SK-N-SH treated with all-trans-retinoic acid at 6 μM for 48 hours (cell line): ENCODE measurements around the gene MIPOL1.

Source experiments
- ATAC-seq: fragments of 200-7000 bp; cut with Tn5 transposase; 3 replicates; pipeline ENCODE4 v1.9.1; 2020; ENCODE audit warnings: mild to moderate bottlenecking, moderate library complexity
- ARNTL ChIP-seq: fragments of 450-650 bp; formaldehyde crosslinking; IDR thresholded peaks from 2 replicates; pipeline ENCODE4 v1.5.0; 2020; ENCODE audit warnings: low read depth, mild to moderate bottlenecking, moderate library complexity, borderline replicate concordance
- BACH2 ChIP-seq: fragments of 250-450 bp; sonication (Bioruptor Pico); IDR thresholded peaks from 2 replicates; pipeline ENCODE4 v1.9.0; 2021; ENCODE audit warnings: mild to moderate bottlenecking, borderline replicate concordance
- CREB5 ChIP-seq: fragments of 250-450 bp; sonication (Bioruptor Pico); IDR thresholded peaks from 2 replicates; pipeline ENCODE4 v1.5.1; 2020; ENCODE audit warnings: low read depth, mild to moderate bottlenecking, moderate library complexity
- ISL1 ChIP-seq: fragments of 250-450 bp; sonication (Bioruptor Pico); IDR thresholded peaks from 2 replicates; pipeline ENCODE4 v2.1.2; 2022; ENCODE audit warnings: mild to moderate bottlenecking, moderate library complexity
- OSR1 ChIP-seq: fragments of 250-450 bp; sonication (Bioruptor Pico); IDR thresholded peaks from 2 replicates; pipeline ENCODE4 v1.8.0; 2022; ENCODE audit warnings: moderate library complexity, mild to moderate bottlenecking, inconsistent platforms
- PPARA ChIP-seq: fragments of 250-450 bp; sonication (Bioruptor Pico); IDR thresholded peaks from 2 replicates; pipeline ENCODE4 v1.5.0; 2020; ENCODE audit warnings: mild to moderate bottlenecking, borderline replicate concordance
- RARB ChIP-seq: fragments of 250-450 bp; sonication (Bioruptor Pico); IDR thresholded peaks from 2 replicates; pipeline ENCODE4 v1.8.0; 2021; ENCODE audit warnings: mild to moderate bottlenecking, moderate library complexity
- TCF4 ChIP-seq: fragments of 250-450 bp; sonication (Bioruptor Pico); IDR thresholded peaks from 2 replicates; pipeline ENCODE4 v1.8.0; 2021; ENCODE audit warnings: mild to moderate bottlenecking, moderate library complexity, borderline replicate concordance
- TOX ChIP-seq: fragments of 250-450 bp; sonication (Bioruptor Pico); IDR thresholded peaks from 2 replicates; pipeline ENCODE4 v1.8.0; 2021; ENCODE audit warnings: mild to moderate bottlenecking, moderate library complexity, borderline replicate concordance
- ZC3H10 ChIP-seq: fragments of 250-450 bp; sonication (Bioruptor Pico); IDR thresholded peaks from 2 replicates; pipeline ENCODE4 v1.5.1; 2021; ENCODE audit warnings: mild to moderate bottlenecking, moderate library complexity
- ZFP3 ChIP-seq: fragments of 250-450 bp; sonication (Bioruptor Pico); IDR thresholded peaks from 2 replicates; pipeline ENCODE4 v1.5.0; 2020; ENCODE audit warnings: mild to moderate bottlenecking, moderate library complexity
- ZFP30 ChIP-seq: fragments of 450-650 bp; formaldehyde crosslinking; IDR thresholded peaks from 2 replicates; pipeline ENCODE4 v1.5.0; 2022; ENCODE audit warnings: mild to moderate bottlenecking, moderate library complexity
- ZNF565 ChIP-seq: fragments of 450-650 bp; formaldehyde crosslinking; conservative IDR thresholded peaks from 2 replicates; pipeline ENCODE4 v1.5.0; 2020; ENCODE audit warnings: low read depth, mild to moderate bottlenecking, moderate library complexity
- ZNF8 ChIP-seq: fragments of 450-650 bp; formaldehyde crosslinking; IDR thresholded peaks from 2 replicates; pipeline ENCODE4 v1.5.0; 2020; ENCODE audit warnings: mild to moderate bottlenecking, moderate library complexity
- TF ChIP-seq, protein P1 (sequence below): fragments of 250-450 bp; sonication (Bioruptor Pico); IDR thresholded peaks from 2 replicates; pipeline ENCODE4 v1.5.1; 2021; ENCODE audit warnings: mild to moderate bottlenecking, moderate library complexity
- TF ChIP-seq, protein P2 (sequence below): fragments of 250-450 bp; sonication (Bioruptor Pico); IDR thresholded peaks from 2 replicates; pipeline ENCODE4 v1.8.0; 2020; ENCODE audit warnings: mild to moderate bottlenecking, moderate library complexity, borderline replicate concordance
- TF ChIP-seq, protein P3 (sequence below): fragments of 250-450 bp; sonication (Bioruptor Pico); IDR thresholded peaks from 2 replicates; pipeline ENCODE4 v1.8.0; 2021; ENCODE audit warnings: low read depth, mild to moderate bottlenecking, moderate library complexity, borderline replicate concordance

The MIPOL1 gene

DNA sequence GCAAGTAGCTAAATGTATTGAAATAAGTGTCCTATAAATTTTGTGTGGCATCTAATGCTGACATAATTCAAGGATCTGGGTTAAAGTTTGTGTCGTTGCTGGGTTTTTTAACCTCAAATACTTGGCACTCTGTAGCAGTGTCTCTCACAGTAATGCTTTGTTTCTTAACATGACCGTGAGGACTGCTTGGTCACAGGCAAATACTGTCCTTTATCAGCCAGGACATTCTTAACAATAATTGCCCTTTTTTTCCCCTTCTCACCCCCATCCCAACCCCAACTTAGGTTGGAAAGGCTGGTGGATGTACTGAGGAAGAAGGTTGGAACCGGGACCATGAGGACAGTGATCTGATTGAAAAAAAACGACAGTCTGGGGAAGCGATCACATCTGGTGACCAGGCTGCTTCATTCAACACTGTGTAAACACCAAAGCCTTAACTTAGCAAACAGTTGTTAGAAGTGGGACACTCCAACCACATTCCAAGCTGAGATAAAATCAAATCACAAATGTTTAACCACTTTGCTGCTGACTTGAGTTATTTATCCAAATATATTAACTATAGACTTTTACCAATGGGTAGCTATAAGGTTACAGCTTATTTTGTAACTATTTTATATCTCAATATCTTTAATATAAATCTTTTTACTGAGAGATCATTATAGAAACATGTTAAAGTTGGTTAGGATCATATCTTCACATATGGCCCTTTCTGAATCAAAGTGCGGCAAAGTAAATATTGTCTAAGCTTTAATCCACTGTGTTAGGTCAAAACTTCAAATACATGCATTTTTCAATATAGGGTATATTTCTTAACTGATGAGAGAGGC is 349.1 kb downstream of the MIPOL1 start:
- no peak for ATAC-seq
- TF ChIP-seq ZFP30 (CRISPR knock-in tag): no peak
- no peak for TF ChIP-seq RARB (CRISPR knock-in tag)
- no peak for TF ChIP-seq TCF4 (CRISPR knock-in tag)
- TF ChIP-seq, protein P1, sequence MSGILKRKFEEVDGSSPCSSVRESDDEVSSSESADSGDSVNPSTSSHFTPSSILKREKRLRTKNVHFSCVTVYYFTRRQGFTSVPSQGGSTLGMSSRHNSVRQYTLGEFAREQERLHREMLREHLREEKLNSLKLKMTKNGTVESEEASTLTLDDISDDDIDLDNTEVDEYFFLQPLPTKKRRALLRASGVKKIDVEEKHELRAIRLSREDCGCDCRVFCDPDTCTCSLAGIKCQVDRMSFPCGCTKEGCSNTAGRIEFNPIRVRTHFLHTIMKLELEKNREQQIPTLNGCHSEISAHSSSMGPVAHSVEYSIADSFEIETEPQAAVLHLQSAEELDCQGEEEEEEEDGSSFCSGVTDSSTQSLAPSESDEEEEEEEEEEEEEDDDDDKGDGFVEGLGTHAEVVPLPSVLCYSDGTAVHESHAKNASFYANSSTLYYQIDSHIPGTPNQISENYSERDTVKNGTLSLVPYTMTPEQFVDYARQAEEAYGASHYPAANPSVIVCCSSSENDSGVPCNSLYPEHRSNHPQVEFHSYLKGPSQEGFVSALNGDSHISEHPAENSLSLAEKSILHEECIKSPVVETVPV: no peak
- TF ChIP-seq ZNF565 (CRISPR knock-in tag): no peak
- no peak for TF ChIP-seq ISL1 (CRISPR knock-in tag)
- no peak for TF ChIP-seq BACH2
- TF ChIP-seq ARNTL: no peak
- TF ChIP-seq PPARA (CRISPR knock-in tag): no peak
- TF ChIP-seq, protein P2, sequence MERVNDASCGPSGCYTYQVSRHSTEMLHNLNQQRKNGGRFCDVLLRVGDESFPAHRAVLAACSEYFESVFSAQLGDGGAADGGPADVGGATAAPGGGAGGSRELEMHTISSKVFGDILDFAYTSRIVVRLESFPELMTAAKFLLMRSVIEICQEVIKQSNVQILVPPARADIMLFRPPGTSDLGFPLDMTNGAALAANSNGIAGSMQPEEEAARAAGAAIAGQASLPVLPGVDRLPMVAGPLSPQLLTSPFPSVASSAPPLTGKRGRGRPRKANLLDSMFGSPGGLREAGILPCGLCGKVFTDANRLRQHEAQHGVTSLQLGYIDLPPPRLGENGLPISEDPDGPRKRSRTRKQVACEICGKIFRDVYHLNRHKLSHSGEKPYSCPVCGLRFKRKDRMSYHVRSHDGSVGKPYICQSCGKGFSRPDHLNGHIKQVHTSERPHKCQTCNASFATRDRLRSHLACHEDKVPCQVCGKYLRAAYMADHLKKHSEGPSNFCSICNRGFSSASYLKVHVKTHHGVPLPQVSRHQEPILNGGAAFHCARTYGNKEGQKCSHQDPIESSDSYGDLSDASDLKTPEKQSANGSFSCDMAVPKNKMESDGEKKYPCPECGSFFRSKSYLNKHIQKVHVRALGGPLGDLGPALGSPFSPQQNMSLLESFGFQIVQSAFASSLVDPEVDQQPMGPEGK (CRISPR knock-in tag): no peak
- no peak for TF ChIP-seq OSR1 (CRISPR knock-in tag)
- no peak for TF ChIP-seq ZFP3 (CRISPR knock-in tag)
- no peak for TF ChIP-seq ZC3H10 (CRISPR knock-in tag)
- TF ChIP-seq CREB5 (CRISPR knock-in tag): no peak
- TF ChIP-seq, protein P3, sequence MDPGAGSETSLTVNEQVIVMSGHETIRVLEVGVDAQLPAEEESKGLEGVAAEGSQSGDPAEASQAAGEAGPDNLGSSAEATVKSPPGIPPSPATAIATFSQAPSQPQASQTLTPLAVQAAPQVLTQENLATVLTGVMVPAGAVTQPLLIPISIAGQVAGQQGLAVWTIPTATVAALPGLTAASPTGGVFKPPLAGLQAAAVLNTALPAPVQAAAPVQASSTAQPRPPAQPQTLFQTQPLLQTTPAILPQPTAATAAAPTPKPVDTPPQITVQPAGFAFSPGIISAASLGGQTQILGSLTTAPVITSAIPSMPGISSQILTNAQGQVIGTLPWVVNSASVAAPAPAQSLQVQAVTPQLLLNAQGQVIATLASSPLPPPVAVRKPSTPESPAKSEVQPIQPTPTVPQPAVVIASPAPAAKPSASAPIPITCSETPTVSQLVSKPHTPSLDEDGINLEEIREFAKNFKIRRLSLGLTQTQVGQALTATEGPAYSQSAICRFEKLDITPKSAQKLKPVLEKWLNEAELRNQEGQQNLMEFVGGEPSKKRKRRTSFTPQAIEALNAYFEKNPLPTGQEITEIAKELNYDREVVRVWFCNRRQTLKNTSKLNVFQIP (CRISPR knock-in tag): no peak
- TF ChIP-seq ZNF8 (CRISPR knock-in tag): no peak
- TF ChIP-seq TOX (CRISPR knock-in tag): no peak
- TF ChIP-seq, all 23 proteins: peak for 0

DNA sequence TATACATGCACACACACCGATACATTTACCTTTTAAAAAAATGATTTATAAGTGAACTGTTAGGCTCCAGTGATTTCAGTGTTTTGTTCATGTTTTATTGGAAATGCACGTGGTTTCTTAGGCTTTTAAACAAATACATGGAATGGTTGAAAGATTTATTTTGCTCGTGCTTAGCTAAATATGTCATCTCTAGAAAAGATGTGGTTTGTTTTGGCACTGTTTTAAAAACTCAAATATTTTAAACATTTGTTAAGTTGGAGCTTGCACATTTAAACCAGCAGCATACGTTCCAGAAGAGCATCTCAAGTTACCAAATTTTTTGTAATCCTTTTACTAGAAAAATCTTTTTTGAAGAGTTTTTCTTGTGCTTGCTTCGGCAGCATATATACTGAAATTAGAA is 352.8 kb downstream of the MIPOL1 start:
- no peak for ATAC-seq
- TF ChIP-seq, protein P2 (CRISPR knock-in tag): no peak
- TF ChIP-seq ZNF565 (CRISPR knock-in tag): no peak
- TF ChIP-seq OSR1 (CRISPR knock-in tag): no peak
- no peak for TF ChIP-seq ZFP3 (CRISPR knock-in tag)

DNA sequence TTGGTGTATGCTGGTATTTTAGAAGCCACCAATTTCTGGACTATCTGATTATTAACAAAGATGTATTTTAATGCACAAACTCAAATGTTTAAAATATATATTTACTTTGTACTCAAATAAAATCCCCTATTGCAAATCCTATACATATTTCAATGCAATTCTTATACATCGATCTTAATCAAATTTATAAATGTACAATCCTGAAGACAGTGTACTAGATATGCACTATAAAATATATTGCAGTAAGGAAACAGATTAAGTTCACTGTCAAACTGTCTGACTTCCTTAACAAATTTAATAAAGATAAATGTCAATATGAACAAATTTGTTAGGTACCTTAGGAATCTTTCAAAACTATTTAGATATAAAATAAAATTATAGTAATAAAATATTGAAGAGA is 353.4 kb downstream of the MIPOL1 start:
- no peak for ATAC-seq
- no peak for TF ChIP-seq TCF4 (CRISPR knock-in tag)
- no peak for TF ChIP-seq BACH2
- TF ChIP-seq CREB5 (CRISPR knock-in tag): no peak
- TF ChIP-seq, protein P1: no peak
